Nephron progenitor cell (in vitro differentiated cells): ENCODE measurements around the gene NRG3.

Experiments used
- DNase-seq: peaks from one replicate; pipeline ENCODE4 v3.0.0; 2021
- H3K27ac Mint-ChIP-seq: 2 replicates; pipeline ENCODE4 v1.8.0; 2021; ENCODE audit warnings: mild to moderate bottlenecking, moderate library complexity, mixed read lengths
- H3K27me3 Mint-ChIP-seq: 2 replicates; pipeline ENCODE4 v1.8.0; 2021; ENCODE audit warnings: mild to moderate bottlenecking, low read depth, mixed read lengths; ENCODE audit not compliant: poor library complexity
- H3K36me3 Mint-ChIP-seq: 2 replicates; pipeline ENCODE4 v1.8.0; 2021; ENCODE audit warnings: low read depth, mixed read lengths
- H3K4me1 Mint-ChIP-seq: 2 replicates; pipeline ENCODE4 v1.8.0; 2021; ENCODE audit warnings: mixed read lengths
- H3K4me3 Mint-ChIP-seq: 2 replicates; pipeline ENCODE4 v1.8.0; 2021; ENCODE audit warnings: mild to moderate bottlenecking, moderate library complexity, mixed read lengths
- H3K9me3 Mint-ChIP-seq: 2 replicates; pipeline ENCODE4 v1.8.0; 2021; ENCODE audit warnings: mild to moderate bottlenecking, moderate library complexity, mixed read lengths
- CTCF ChIP-seq: fragments of 200-600 bp; sonication (generic); IDR thresholded peaks from 2 replicates; pipeline ENCODE4 v1.5.0; 2021; ENCODE audit warnings: antibody characterized with exemption

Gene NRG3

GRCh38 chr10:82477776-82478175 lies 602.8 kb downstream of the NRG3 start:
- Mint-ChIP-seq H3K9me3 (peaks cover 7% of the 10 kb centered on the region), H3K4me3 (no peak overlapping the region), H3K36me3 (no peaks in the 10 kb centered on the region), H3K27ac (no peak overlapping the region), H3K27me3 (peaks cover 3% of the 10 kb centered on the region), H3K4me1 (no peaks in the 10 kb centered on the region)
- TF ChIP-seq CTCF = no peak
- DNase-seq = no peak

- Mint-ChIP-seq H3K4me1 (no peaks in the 10 kb centered on the region), H3K9me3 (no peaks in the 10 kb centered on the region), H3K27ac (no peak overlapping the region), H3K4me3 (no peak overlapping the region), H3K36me3 (no peaks in the 10 kb centered on the region), H3K27me3 (no peaks in the 10 kb centered on the region)
- TF ChIP-seq CTCF = no peak
- DNase-seq = no peak
Observed at GRCh38 chr10:82492647-82493046, 617.7 kb downstream of the NRG3 start.

GRCh38 chr10:82496114-82496513 lies 621.1 kb downstream of the NRG3 start:
- H3K27ac Mint-ChIP-seq = no peak overlapping the region
- no peaks in the 10 kb centered on the region for H3K4me1 Mint-ChIP-seq
- no peaks in the 10 kb centered on the region for H3K36me3 Mint-ChIP-seq
- TF ChIP-seq CTCF = no peak
- H3K27me3 Mint-ChIP-seq = no peaks in the 10 kb centered on the region
- H3K4me3 Mint-ChIP-seq = no peak overlapping the region
- no peak for DNase-seq
- no peaks in the 10 kb centered on the region for H3K9me3 Mint-ChIP-seq

GRCh38 chr10:82497439-82497838 lies 622.4 kb downstream of the NRG3 start:
- Mint-ChIP-seq H3K9me3 (no peaks in the 10 kb centered on the region), H3K4me3 (no peak overlapping the region), H3K4me1 (no peaks in the 10 kb centered on the region), H3K27me3 (no peaks in the 10 kb centered on the region), H3K36me3 (no peaks in the 10 kb centered on the region), H3K27ac (no peak overlapping the region)
- DNase-seq = no peak
- no peak for TF ChIP-seq CTCF

- Mint-ChIP-seq H3K36me3 (no peaks in the 10 kb centered on the region), H3K9me3 (no peaks in the 10 kb centered on the region), H3K4me1 (no peaks in the 10 kb centered on the region), H3K27ac (no peak overlapping the region), H3K27me3 (no peaks in the 10 kb centered on the region), H3K4me3 (no peak overlapping the region)
- no peak for DNase-seq
- TF ChIP-seq CTCF = no peak
Observed at GRCh38 chr10:82498976-82499375, 624.0 kb downstream of the NRG3 start.

- Mint-ChIP-seq H3K27me3 (peaks cover 5% of the 10 kb centered on the region), H3K4me3 (no peak overlapping the region), H3K27ac (no peak overlapping the region), H3K4me1 (no peaks in the 10 kb centered on the region), H3K36me3 (no peaks in the 10 kb centered on the region), H3K9me3 (no peaks in the 10 kb centered on the region)
- no peak for TF ChIP-seq CTCF
- no peak for DNase-seq
Observed at GRCh38 chr10:82505009-82505408, 630.0 kb downstream of the NRG3 start.
